ENCODE measurements around the gene DGUOK. TPM values are rescaled to one million over a fixed set of nuclear protein-coding genes. Genes with fewer than 3 reads are reported as not detected.

Gene DGUOK
- total and polyA plus RNA-seq, 4 donors = 28.9 to 103 (median 73.9) TPM

- H3K4me1 ChIP-seq (ENCODE audit: control insufficient read depth in 5 of 5, insufficient read depth in 5 of 5, low read length in 5 of 5) = no peaks in the 10 kb centered on the region
- DNase-seq (no peak), ATAC-seq (ENCODE audit: insufficient read depth, low FRiP score) (no peak)
- H3K27me3 ChIP-seq (ENCODE audit: control insufficient read depth in 3 of 3, insufficient read depth in 3 of 3, low read length in 2 of 3) = no peaks in the 10 kb centered on the region
- peaks cover 3 to 14% (median 11%) of the 10 kb centered on the region in 4 donors for H3K36me3 ChIP-seq (ENCODE audit: control insufficient read depth in 4 of 4, insufficient read depth in 4 of 4, low read length in 4 of 4)
- no peak for TF ChIP-seq CTCF (IDR thresholded peaks at IDR 0.05; ENCODE audit: control extremely low read depth, extremely low read depth)
- H3K9me3 ChIP-seq (ENCODE audit: control insufficient read depth in 4 of 4, insufficient read depth in 3 of 4, low read length in 3 of 4) = peaks cover 0 to 4% (median 0%) of the 10 kb centered on the region in 4 donors
- H3K9ac ChIP-seq (ENCODE audit: insufficient read depth in 1 of 2, low read length in 2 of 2) = no peak overlapping the region
- H3K4me3 ChIP-seq = no peak overlapping the region
- WGBS, 2 donors = 93 to 95% methylated on average over 5 of the region's 5 CpGs
- no peak overlapping the region for H3K27ac ChIP-seq (ENCODE audit: low read depth in 1 of 2, low read length in 1 of 2)
Observed at GRCh38 chr2:73962798-73963197, 36.1 kb downstream of the DGUOK start.

- 84 to 86% methylated on average over 13 of the region's 13 CpGs for WGBS, 2 donors
- H3K27me3 ChIP-seq (ENCODE audit: control insufficient read depth in 3 of 3, insufficient read depth in 3 of 3, low read length in 2 of 3) = no peaks in the 10 kb centered on the region
- no peak overlapping the region for H3K27ac ChIP-seq (ENCODE audit: low read depth in 1 of 2, low read length in 1 of 2)
- no peaks in the 10 kb centered on the region for H3K4me1 ChIP-seq (ENCODE audit: control insufficient read depth in 5 of 5, insufficient read depth in 5 of 5, low read length in 5 of 5)
- TF ChIP-seq CTCF (IDR thresholded peaks at IDR 0.05; ENCODE audit: control extremely low read depth, extremely low read depth) = no peak
- no peak overlapping the region for H3K4me3 ChIP-seq
- peaks cover 3 to 10% (median 9%) of the 10 kb centered on the region in 4 donors for H3K36me3 ChIP-seq (ENCODE audit: control insufficient read depth in 4 of 4, insufficient read depth in 4 of 4, low read length in 4 of 4)
- ATAC-seq (ENCODE audit: insufficient read depth, low FRiP score) = no peak
- no peak overlapping the region for H3K9ac ChIP-seq (ENCODE audit: insufficient read depth in 1 of 2, low read length in 2 of 2)
- peaks cover 0 to 4% (median 0%) of the 10 kb centered on the region in 4 donors for H3K9me3 ChIP-seq (ENCODE audit: control insufficient read depth in 4 of 4, insufficient read depth in 3 of 4, low read length in 3 of 4)
- DNase-seq = no peak
Observed at GRCh38 chr2:73963385-73964120, 36.9 kb downstream of the DGUOK start.

DNA sequence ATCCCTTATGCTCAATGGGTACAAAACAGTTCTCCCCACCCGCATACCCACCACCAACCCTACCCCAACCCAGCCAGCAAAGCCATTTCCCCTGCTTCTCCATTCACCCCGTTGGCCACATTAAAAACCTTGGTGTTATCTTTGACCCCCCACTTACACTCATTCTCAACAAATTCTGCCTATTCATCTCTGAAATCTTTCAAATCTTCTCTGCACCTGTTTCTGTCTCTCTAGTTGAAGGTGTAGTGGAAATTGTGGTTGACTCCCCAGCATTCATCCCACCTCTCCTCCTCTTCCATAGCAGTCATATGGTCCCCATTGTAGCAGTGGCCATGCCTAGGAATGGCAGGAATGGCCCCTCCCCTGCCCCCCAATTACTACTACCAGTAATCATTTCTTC is 37.5 kb downstream of the DGUOK start:
- 87% methylated on average over 2 of the region's 2 CpGs for WGBS, 2 donors
- Histone ChIP-seq H3K27ac (ENCODE audit: low read depth in 1 of 2, low read length in 1 of 2) (no peak overlapping the region), H3K9ac (ENCODE audit: insufficient read depth in 1 of 2, low read length in 2 of 2) (no peak overlapping the region)

More for the DNA sequence above, 37.5 kb downstream of the DGUOK start:
- Histone ChIP-seq H3K27me3 (ENCODE audit: control insufficient read depth in 3 of 3, insufficient read depth in 3 of 3, low read length in 2 of 3) (no peaks in the 10 kb centered on the region), H3K36me3 (ENCODE audit: control insufficient read depth in 4 of 4, insufficient read depth in 4 of 4, low read length in 4 of 4) (peaks cover 3 to 5% (median 4%) of the 10 kb centered on the region in 4 donors), H3K4me1 (ENCODE audit: control insufficient read depth in 5 of 5, insufficient read depth in 5 of 5, low read length in 5 of 5) (no peaks in the 10 kb centered on the region), H3K4me3 (no peak overlapping the region), H3K9me3 (ENCODE audit: control insufficient read depth in 4 of 4, insufficient read depth in 3 of 4, low read length in 3 of 4) (peaks cover 0 to 4% (median 0%) of the 10 kb centered on the region in 4 donors)
- no peak for TF ChIP-seq CTCF (IDR thresholded peaks at IDR 0.05; ENCODE audit: control extremely low read depth, extremely low read depth)
- ATAC-seq (ENCODE audit: insufficient read depth, low FRiP score) (no peak), DNase-seq (no peak)
